HG02852 (cell line): ENCODE measurements around the gene OTOGL.

Experiments used
- ATAC-seq: cut with Tn5 transposase; IDR thresholded peaks from one replicate; pipeline ENCODE4 v1.9.1; 2021; ENCODE audit warnings: mild to moderate bottlenecking, moderate library complexity; ENCODE audit not compliant: unreplicated experiment

Gene OTOGL

DNA sequence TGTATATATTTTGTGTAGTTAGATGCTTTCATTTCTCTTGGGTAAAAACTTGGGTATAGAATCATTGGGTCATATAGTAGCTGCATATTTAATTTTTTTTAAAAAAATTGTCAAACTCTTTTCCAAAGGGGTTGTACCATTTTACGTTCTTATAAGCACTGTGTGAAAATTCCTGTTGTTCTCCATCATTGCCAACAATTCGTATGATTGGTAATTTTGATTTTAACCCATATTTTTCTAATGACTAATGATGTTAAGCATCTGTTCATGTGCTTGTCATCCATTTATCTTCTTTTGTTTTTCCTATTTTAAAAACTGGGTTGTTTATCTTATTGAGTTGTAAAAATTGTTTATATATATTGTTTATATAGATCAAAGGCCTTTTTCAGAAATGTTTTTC is 77.4 kb downstream of the OTOGL start:
- ATAC-seq: no peak

DNA sequence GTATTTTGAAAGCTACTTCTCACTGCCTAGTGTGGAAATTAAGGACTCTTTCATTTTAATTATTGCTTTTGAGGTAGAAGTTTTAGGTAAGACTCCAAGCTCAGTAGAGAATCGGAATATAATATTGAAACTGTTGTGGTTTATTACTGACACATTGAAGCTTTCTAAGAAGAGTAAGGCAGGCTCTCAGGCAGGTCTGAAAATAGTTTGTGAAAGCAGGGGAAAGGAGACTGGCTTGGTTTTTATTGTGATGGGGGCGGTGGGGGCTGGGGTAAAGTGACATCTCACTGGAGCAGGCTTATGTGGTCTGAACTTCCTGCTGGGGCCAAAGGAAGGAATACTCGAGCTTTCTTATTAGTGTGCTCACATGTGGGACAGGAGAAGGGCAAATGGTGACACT is 79.5 kb downstream of the OTOGL start:
- peak; percentile 95 for ATAC-seq

DNA sequence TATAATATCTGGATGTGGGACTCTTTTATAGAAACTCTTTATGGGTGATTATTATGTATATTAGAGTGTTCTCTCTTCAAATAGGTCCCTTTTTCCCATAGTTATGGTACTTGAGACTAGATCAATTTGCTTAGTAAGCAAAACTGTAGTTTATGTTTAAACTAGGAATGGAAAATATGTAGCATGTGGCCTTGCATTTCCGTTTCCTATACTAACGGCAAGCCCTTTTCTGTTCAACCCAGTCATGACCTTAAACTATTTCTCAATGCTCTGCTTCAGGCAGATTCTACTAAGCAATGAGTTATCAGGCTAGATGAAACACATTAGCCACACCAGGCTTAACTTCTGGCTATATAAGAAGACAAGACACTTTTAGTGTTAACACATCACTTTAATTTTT is 84.6 kb downstream of the OTOGL start:
- ATAC-seq: no peak

DNA sequence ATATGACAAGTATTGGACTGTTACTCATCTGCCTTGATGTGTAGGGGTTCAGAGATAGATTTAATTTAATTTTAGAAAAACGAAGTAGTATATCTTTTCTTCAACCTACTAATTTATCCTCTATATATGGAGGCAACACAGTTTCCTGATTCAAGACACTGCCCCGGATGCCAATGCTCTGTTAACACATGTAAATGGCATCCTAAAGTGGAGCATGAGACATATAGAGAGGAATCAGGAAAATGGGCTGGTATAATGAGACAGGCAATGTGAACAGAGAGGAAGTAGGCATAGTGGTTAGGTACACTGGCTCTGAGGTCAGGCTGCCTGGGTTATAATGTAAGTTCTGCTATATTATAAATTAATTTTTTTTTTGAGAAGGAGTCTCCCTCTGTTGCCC is 85.6 kb downstream of the OTOGL start:
- ATAC-seq: no peak

DNA sequence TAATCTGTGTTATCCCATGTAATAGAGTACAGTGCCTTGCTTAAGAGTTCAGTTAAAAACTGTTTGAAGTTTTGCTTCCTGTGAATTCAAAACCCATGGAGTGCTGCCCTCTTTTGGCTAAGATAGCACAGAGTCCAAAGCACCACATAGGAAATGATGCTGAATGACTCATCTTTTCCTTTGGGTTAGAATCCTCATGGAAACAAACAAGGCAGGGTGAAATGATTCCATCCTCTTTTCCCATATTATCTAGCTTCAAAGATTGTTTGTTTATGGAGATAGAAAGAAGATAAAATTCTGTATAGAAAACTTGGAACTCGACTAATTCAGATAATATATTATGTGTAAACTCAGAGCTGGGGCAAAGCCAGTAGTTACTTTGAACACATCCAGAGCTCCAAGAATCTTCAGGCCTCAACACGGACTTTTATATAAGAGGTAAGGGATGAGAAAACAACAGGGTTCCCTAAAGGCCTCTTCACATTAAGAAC is 87.4 kb downstream of the OTOGL start:
- peak; percentile 73 for ATAC-seq

DNA sequence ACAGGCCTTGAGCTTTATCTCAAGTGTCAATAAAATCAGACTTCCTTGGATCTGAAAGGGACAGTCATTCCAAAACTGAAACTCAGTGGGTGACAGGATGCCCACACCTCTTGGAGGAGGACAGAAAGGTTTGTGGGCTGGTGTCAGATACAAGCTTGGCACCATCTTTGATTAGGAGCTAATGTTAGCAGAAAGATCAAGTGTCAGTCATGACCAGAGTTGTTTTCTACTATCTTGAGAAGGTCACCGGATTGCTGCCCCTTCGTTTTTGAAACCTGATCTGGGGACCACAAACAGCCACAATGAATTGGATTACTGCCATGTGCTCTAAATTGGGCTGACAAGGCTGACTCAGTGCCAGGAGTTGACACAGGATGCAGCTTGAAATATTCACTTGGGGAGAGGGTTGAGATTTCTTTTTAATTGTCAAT is 88.3 kb downstream of the OTOGL start:
- ATAC-seq: no peak

DNA sequence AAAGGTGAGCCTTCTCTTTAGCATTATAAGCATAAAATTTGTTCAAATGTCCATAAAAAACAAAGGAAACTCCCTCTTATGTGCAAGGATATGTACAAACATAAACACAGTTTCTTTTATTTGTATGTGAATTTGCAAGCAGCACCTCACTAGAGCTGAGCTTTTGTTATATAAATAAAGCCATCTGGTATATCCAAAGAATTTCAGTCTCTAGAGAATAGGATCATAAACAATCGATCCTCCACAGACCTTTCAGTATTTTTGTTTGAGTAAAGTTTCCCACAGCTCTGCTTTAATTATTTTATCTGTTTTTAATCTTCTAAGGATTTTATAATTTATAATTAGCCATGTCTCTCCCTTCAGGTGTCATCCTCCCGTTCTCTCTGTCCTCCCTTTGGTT is 89.2 kb downstream of the OTOGL start:
- no peak for ATAC-seq

DNA sequence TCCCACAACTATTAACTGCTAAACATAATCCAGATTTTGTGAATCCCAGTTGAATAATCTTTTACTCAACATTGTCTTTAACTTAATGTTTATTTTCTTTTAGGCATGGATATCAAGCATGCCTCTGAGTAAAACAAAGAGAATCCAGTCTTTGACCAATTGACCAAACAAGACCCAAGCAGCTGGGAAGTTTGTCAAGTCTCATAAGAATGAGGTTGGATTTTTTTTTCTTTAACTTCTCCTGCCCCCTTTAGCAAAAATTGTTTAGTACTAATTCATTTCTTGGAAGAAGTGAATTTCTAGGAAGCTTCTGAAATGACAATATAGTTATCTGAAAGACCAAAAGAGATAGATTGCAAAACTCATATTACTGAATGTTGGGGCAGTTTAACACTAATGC is 89.9 kb downstream of the OTOGL start:
- ATAC-seq: no peak

DNA sequence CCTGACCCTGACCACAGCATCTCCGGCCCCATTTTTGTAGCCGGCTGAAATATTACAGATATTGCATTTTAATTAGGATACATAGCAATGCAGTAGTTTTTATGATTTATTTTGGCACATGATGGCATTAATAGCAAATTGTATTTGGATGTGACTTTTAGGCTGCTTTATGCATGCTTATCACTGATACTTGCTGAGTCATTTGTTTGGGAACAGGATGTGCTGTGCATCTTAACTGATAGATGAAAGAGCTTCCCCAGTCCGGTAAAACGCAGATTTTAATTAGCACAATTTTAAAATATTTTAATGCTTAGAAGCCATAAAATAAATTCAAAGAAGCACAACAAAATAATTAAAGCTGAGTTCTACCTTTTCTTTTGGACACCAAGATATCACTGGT is 90.7 kb downstream of the OTOGL start:
- ATAC-seq: no peak

DNA sequence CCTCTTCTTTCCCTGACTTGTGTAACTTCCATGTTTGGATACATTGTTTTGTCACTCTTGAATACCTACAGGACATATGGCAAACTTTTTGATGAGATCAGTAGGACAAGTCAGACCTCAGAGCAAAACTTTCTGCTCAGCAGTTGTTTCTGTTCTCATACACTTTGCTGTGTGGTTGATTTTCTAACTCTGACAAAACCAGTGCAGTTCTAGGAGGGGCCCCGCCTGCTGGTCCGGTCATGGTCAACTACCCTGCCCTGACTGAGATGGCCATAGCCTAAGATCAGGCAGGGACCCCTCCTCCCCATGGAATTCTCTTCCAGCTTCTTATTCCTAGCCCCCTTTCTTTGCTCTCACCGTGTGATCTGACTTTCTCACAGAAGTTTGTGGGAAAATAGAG is 92.8 kb downstream of the OTOGL start:
- no peak for ATAC-seq

DNA sequence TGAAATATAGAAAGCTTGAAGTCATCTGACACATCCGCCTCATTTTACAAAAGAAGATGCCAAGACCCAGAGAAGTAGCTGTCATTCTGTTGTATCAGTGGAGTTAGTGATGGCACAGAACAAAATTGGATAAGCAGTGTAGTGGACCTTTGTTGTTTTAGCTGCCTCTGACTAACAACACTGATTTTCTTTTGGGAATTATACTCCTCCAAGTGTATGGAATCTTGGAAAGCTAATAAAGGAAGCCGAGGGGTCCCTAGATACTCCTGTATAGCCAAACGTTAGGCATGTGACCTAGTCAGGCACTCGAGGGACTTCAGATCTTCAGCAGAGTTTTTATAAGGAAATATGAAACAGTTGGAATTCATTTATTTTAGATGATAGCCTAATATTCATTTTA is 94.5 kb downstream of the OTOGL start:
- no peak for ATAC-seq

DNA sequence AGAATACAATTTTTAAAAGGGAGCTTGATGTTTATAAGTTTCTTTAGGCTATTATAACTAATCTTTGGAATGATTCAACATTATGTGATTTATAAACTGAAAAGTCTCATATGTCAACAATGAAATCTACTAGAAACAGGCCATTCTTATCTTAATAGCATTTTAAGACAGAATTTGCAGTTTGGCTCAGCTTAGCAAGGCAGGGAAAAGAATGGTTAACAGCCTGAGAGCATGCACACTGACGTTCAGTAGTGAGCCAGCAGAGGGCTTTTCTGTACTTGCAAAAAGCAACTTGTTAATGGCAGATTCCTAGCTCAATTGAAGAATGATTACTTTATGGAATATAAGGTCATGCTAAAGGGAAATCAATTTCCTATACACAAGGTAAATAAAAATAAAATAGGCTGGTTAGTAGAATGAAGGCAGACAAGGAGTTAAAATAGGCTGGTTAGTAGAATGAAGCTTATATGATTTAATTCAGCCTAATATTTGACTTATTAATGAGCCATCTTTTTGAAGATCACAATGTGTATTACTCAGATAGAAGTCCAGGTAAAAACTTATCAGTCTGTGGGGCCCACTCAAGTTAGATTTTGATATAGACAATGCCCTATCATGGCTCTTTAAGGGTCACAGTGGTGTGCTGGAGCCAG is 95.9 kb downstream of the OTOGL start:
- peak; percentile 67 for ATAC-seq

DNA sequence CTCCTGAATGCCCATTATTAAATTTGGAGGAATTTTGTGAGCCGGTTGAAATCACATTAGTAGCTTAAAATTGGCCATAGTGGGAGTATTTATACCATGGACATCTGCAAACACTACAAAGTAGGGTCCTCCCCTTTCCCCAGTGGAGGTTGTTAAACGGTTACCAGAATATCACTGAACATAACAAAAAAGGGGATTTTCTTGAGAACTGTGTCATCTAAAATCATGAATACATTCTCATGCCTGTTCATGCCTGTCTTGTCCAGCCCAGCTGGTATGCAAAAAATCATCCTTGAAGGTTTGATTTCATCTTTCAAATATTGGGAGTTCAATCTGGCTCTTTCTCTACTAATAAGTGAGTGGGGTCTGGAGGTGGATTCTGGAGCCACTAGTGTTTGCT is 96.4 kb downstream of the OTOGL start:
- no peak for ATAC-seq

DNA sequence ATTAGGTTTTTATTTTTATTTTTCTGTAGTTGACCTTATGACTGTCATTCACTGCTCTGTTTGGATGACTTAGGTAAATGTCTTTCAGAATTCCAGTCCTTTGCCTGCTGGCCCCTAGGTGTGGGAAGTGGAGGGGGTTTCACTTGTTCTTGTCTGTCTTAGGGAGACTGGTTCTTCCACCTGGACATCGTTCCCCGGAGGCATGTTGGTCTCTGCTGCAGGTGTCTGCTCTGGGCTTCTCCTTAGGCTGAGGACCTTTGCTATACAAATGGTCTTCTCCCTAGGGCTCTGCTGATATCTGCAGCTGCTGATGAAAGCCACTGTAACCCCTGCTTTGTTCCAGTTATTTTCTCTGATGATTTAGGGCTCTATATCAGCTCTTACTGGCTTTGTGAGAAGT is 97.1 kb downstream of the OTOGL start:
- no peak for ATAC-seq

DNA sequence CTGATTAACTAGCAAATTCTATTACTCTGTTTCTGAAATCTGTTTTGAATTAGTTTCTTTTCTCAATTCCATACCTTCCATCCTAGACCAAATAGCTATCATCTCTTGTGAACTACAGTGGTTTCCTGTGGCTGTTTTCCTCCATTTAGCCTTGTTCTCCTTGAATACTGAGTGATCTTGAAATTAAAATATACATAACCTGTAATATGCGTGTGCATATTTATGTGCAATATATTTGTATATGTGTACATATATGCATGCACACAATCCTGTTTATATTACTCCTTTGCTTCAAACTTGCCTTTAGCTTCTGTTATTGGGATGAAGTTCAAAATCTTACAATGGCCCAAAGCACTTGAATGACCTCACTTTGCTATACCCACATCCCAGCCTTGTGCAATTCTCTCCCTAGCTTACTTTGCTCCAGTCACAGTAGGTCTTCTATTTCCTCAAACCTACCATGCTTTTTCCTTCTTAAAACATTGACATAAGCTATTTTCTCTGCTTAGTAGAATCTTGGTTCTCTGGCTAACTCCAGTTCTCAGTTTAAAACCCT is 99.5 kb downstream of the OTOGL start:
- no peak for ATAC-seq

DNA sequence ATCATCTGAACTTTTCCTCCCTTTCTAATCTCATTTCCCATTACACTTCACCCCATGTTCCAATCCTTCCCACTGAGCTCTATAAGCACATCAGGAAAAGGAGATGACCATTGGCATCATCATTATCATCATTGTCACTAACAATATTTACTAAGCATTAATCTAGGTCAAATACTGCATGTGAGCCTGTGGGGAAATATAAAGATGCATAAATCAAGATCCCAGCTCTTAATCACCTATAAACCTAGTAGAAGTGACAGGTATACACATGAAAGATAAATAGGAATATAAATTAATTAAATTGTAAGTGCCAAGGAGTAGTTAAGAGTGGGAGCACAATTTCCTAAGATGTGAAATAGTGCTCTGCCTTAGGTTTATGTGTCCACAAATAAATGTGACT is 100.6 kb downstream of the OTOGL start:
- ATAC-seq: no peak

DNA sequence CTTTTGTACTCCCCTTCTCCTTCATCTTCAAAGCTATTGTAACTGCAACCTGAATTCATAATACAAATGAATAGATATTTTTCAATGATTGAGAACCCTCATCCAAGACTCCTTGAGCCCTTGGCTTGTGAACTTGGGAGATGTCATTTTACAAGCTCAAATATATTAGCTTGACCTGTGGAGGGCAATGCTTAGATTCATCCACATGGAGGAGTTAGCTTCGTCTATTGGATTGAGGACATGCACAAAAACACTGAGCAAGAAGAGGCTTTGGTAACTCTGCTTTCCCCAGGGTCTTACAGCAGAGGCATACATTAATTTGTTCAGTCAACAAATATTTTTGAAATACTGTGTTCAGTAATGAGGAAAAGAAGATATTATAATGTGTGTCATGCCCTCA is 101.1 kb downstream of the OTOGL start:
- no peak for ATAC-seq

DNA sequence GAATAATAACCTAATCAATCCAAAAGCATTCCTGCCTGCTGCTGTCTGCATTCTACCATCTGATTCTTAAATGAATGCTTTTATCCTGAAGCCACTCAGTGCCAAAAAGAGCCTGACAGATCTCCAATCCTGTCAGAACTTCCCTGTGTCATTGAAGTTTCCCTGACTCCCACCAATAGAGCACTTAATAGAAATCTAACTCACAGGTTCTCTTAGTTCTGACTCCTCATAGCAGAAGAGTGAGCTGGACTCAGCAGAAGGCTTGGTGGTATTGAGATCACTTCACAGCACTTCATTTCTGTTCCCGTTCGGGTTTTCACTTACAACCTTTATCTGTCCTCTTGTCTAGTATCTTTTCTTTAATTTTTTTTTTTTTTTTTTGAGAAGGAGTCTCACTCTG is 102.6 kb downstream of the OTOGL start:
- ATAC-seq: no peak

DNA sequence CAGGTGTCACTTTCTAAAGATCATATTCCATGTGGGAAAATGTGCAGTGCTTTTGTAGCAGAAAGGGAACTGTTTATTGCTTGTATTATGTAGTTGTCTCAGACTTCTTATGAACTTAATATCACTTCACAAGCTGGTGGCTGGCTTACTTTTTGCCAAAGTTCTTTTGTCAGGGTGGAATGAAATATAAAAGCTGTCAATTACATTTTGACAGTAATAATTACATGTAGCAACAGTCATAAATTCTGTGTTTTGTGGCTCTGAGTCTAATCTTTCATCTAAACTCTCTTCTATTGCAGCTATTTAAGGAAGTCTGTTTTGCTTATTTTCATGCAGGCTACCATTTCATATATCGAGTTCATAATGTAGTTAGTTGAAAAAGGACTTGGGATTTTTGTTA is 106.6 kb downstream of the OTOGL start:
- ATAC-seq: no peak

DNA sequence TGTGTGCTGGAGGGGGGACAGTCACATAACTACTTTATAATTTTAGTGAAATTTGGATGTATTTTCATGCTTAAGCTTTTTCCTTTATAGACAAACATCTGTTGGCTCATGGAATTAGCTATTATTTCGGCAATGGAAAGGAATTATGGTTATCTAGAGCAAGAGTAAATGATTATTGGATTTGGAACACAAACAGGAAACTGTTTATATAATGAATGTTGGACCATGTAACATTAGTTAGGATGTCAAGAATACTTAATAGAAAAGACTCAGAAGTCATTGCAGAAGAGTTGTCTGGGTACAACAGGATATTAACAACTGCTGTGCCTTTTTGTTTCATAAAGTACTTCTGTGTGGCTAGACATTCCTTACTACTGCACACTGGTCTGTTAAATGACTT is 108.7 kb downstream of the OTOGL start:
- no peak for ATAC-seq

DNA sequence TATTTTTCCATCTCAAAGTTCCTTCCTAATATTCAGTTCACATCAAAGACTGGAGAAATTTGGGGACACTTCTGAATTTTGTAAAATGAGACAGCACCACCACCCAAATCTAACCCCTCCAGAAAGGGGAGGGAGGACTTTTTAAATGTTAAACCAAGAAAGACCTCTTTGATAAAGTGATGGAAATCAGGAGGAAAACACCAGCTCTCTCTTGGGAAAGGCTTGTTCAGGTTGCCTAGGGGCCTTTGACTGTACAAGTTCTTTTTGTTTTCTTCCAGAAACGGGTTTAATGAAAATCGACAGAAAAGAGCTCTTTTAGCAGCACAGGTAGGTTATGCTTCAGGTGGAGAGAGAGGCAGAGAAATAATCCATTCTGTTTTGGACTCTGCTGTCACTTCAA is 112.3 kb downstream of the OTOGL start:
- ATAC-seq: no peak

DNA sequence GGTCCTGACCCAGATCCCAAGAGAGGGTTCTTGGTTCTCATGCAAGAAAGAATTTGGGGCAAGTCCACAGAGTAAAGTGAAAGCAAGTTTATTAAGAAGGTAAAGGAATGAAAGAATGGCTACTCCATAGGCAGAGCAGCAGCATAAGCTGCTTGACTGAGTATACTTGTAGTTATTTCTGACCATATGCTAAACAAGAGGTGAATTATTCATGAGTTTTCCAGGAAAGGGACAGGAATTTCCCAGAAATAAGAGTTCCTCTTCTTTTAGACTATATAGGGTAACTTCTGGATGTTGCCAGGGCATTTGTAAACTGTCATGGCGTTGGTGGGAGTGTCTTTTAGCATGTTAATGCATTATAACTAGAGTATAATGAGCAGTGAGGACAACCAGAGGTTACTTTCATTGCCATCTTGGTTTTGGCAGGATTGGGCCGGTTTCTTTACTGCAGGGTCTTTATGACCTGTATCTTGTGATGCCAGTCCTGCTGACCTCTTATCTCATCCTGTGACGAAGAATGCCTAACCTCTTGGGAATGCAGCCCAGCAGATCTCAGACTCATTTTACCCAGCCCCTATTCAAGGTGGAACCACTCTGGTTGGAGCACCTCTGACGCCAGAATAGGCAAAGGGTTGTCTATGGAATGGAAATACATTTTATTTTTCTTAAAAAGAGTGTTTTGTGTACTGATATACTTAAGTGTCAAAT is 113.8 kb downstream of the OTOGL start:
- ATAC-seq: no peak
